Liver (tissue), 9 donors: Measurements from ENCODE around the gene C9orf57. TPM values are rescaled to one million over a fixed set of nuclear protein-coding genes. Genes with fewer than 3 reads are reported as not detected.
A peak's percentile ranks its signal among the peaks of the same experiment; 100 is the strongest.

Experiments
- DNase-seq: peaks from one replicate; pipeline ENCODE4 v3.0.0-alpha.2; 2017; ENCODE audit warnings: low spot score
- H3K27ac ChIP-seq, 2 donors: one replicate each; pipeline ENCODE4 v1.7.0; 2013; ENCODE audit warnings: inconsistent platforms in 2 of 2, low read length in 2 of 2, control low read depth in 1 of 2, low read depth in 1 of 2, mild to moderate bottlenecking in 1 of 2
- H3K27me3 ChIP-seq, 4 donors: one replicate each; pipeline versions ENCODE4 v1.6.1 to v1.7.0; 2013; ENCODE audit warnings: low read length in 3 of 4, inconsistent platforms in 1 of 4, mild to moderate bottlenecking in 1 of 4, moderate library complexity in 1 of 4; ENCODE audit not compliant: control insufficient read depth in 4 of 4, insufficient read depth in 4 of 4
- H3K36me3 ChIP-seq, 4 donors: one replicate each; pipeline versions ENCODE4 v1.6.1 to v1.7.0; 2013; ENCODE audit warnings: low read length in 3 of 4, mild to moderate bottlenecking in 3 of 4, low read depth in 1 of 4, moderate library complexity in 1 of 4; ENCODE audit not compliant: control insufficient read depth in 4 of 4, insufficient read depth in 3 of 4
- H3K4me1 ChIP-seq, 4 donors: one replicate each; pipeline versions ENCODE4 v1.6.1 to v1.7.0; 2013; ENCODE audit warnings: low read length in 3 of 4, mild to moderate bottlenecking in 3 of 4, moderate library complexity in 1 of 4; ENCODE audit not compliant: control insufficient read depth in 4 of 4, insufficient read depth in 4 of 4
- H3K4me3 ChIP-seq, 3 donors: one replicate each; pipeline versions ENCODE4 v1.6.1 to v1.7.0; 2013; ENCODE audit warnings: low read length in 3 of 3, control low read depth in 1 of 3, low read depth in 1 of 3, mild to moderate bottlenecking in 1 of 3
- H3K9ac ChIP-seq, 2 donors: one replicate each; pipeline ENCODE4 v1.7.0; 2013; ENCODE audit warnings: low read length in 2 of 2, mild to moderate bottlenecking in 2 of 2, moderate library complexity in 2 of 2, control low read depth in 1 of 2, low read depth in 1 of 2
- H3K9me3 ChIP-seq, 4 donors: one replicate each; pipeline versions ENCODE4 v1.6.1 to v1.7.0; 2013; ENCODE audit warnings: low read length in 3 of 4; ENCODE audit not compliant: control insufficient read depth in 4 of 4
- ATF3 ChIP-seq: IDR thresholded peaks from 2 replicates; pipeline ENCODE4 v1.6.1; 2016; ENCODE audit warnings: antibody characterized with exemption
- CTCF ChIP-seq: fragments of 150-350 bp; IDR thresholded peaks from 2 replicates; pipeline ENCODE4 v1.5.1; 2017; ENCODE audit warnings: improper control_type of control experiment, low read depth, low read length; ENCODE audit not compliant: missing input control
- EGR1 ChIP-seq, 2 donors: IDR thresholded peaks; 2 replicates each; pipeline ENCODE4 v1.6.1; 2016 to 2018; ENCODE audit warnings: antibody characterized with exemption in 2 of 2, low read depth in 2 of 2
- FOXA1 ChIP-seq: IDR thresholded peaks from 2 replicates; pipeline ENCODE4 v1.6.1; 2016; ENCODE audit warnings: antibody characterized with exemption
- FOXA2 ChIP-seq: IDR thresholded peaks from 2 replicates; pipeline ENCODE4 v1.6.1; 2016; ENCODE audit warnings: antibody characterized with exemption
- GABPA ChIP-seq, 2 donors: IDR thresholded peaks in 1 of 2; conservative IDR thresholded peaks in 1 of 2; 2 replicates each; pipeline ENCODE4 v1.6.1; 2016; ENCODE audit warnings: antibody characterized with exemption in 2 of 2, mild to moderate bottlenecking in 1 of 2, moderate library complexity in 1 of 2
- HNF4A ChIP-seq, 2 donors: conservative IDR thresholded peaks; 2 replicates each; pipeline ENCODE4 v1.6.1; 2016; ENCODE audit warnings: antibody characterized with exemption in 2 of 2, mild to moderate bottlenecking in 2 of 2
- HNF4G ChIP-seq: IDR thresholded peaks from 2 replicates; pipeline ENCODE4 v1.6.1; 2016; ENCODE audit warnings: antibody characterized with exemption
- JUND ChIP-seq, 2 donors: IDR thresholded peaks; 2 replicates each; pipeline ENCODE4 v1.6.1; 2016; ENCODE audit warnings: antibody characterized with exemption in 2 of 2
- MAX ChIP-seq: IDR thresholded peaks from 2 replicates; pipeline ENCODE4 v1.6.1; 2016; ENCODE audit warnings: antibody characterized with exemption
- NR2F2 ChIP-seq: IDR thresholded peaks from 2 replicates; pipeline ENCODE4 v1.6.1; 2016; ENCODE audit warnings: antibody characterized with exemption
- RAD21 ChIP-seq, 2 donors: IDR thresholded peaks; 2 replicates each; pipeline ENCODE4 v1.6.1; 2016; ENCODE audit warnings: antibody characterized with exemption in 2 of 2, mild to moderate bottlenecking in 2 of 2
- RXRA ChIP-seq, 2 donors: IDR thresholded peaks; 2 replicates each; pipeline ENCODE4 v1.6.1; 2017 to 2018; ENCODE audit warnings: antibody characterized with exemption in 2 of 2, mild to moderate bottlenecking in 1 of 2
- SP1 ChIP-seq: IDR thresholded peaks from 2 replicates; pipeline ENCODE4 v1.6.1; 2018; ENCODE audit warnings: antibody characterized with exemption, mild to moderate bottlenecking
- TAF1 ChIP-seq: conservative IDR thresholded peaks from 2 replicates; pipeline ENCODE4 v1.6.1; 2016; ENCODE audit warnings: antibody characterized with exemption, mild to moderate bottlenecking
- YY1 ChIP-seq: IDR thresholded peaks from 2 replicates; pipeline ENCODE4 v1.6.1; 2016; ENCODE audit warnings: antibody characterized with exemption, mild to moderate bottlenecking
- WGBS: extraction: QIAGEN DNeasy Blood & Tissue Kit; methylation state at CpG from one replicate; pipeline ENCODE4 v1.1.7; 2013; 5-methylcytosine and 5-hydroxymethylcytosine counted together
- polyA plus RNA-seq, 2 donors: library from polyadenylated mRNA; stranded (reverse) in 1 of 2; unstranded in 1 of 2; fragments of 200-250 nt in 1 of 2; fragments of >200 nt in 1 of 2; fragmentation: Nextera tagmentation in 1 of 2; extraction: Ambion mirVana in 1 of 2; gene quantifications; one replicate each; pipeline versions ENCODE4 v1.2.1 to v1.2.3, GENCODE V29; 2013 to 2015
- total RNA-seq, 2 donors: library from RNA; depleted of rRNA; stranded (reverse); fragments of >200 nt; gene quantifications; one replicate each; pipeline ENCODE4 v1.2.3, GENCODE V29; 2014
- TF ChIP-seq, protein P1 (sequence below): IDR thresholded peaks from 2 replicates; pipeline ENCODE4 v1.6.1; 2016; ENCODE audit warnings: antibody characterized with exemption, mild to moderate bottlenecking
- TF ChIP-seq, protein P2 (sequence below): IDR thresholded peaks from 2 replicates; pipeline ENCODE4 v1.6.1; 2016; ENCODE audit warnings: antibody characterized with exemption
- donor health status: healthy.
- donor health status: healthy.
- donor health status: healthy.
- donor health status: healthy.
- donor health status: healthy.

C9orf57 gene
- total and polyA plus RNA-seq, 4 donors: not detected

GRCh38 chr9:72046630-72047456 is 13.6 kb downstream of the C9orf57 start:
- TF ChIP-seq SP1 (no peak), HNF4A (conservative IDR thresholded peaks at IDR 0.05) (peak in 1 of 2 donors; percentile 27)
- DNase-seq: no peak

GRCh38 chr9:72044095-72044494 is 16.3 kb downstream of the C9orf57 start:
- DNase-seq: no peak
- no peak for TF ChIP-seq NR2F2
- no peak for TF ChIP-seq FOXA1
- TF ChIP-seq TAF1: peak; percentile 34
- peak; percentile 85 to 87 for TF ChIP-seq HNF4A (conservative IDR thresholded peaks at IDR 0.05)
- no peak for TF ChIP-seq ATF3
- TF ChIP-seq, protein P1, sequence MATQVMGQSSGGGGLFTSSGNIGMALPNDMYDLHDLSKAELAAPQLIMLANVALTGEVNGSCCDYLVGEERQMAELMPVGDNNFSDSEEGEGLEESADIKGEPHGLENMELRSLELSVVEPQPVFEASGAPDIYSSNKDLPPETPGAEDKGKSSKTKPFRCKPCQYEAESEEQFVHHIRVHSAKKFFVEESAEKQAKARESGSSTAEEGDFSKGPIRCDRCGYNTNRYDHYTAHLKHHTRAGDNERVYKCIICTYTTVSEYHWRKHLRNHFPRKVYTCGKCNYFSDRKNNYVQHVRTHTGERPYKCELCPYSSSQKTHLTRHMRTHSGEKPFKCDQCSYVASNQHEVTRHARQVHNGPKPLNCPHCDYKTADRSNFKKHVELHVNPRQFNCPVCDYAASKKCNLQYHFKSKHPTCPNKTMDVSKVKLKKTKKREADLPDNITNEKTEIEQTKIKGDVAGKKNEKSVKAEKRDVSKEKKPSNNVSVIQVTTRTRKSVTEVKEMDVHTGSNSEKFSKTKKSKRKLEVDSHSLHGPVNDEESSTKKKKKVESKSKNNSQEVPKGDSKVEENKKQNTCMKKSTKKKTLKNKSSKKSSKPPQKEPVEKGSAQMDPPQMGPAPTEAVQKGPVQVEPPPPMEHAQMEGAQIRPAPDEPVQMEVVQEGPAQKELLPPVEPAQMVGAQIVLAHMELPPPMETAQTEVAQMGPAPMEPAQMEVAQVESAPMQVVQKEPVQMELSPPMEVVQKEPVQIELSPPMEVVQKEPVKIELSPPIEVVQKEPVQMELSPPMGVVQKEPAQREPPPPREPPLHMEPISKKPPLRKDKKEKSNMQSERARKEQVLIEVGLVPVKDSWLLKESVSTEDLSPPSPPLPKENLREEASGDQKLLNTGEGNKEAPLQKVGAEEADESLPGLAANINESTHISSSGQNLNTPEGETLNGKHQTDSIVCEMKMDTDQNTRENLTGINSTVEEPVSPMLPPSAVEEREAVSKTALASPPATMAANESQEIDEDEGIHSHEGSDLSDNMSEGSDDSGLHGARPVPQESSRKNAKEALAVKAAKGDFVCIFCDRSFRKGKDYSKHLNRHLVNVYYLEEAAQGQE: no peak
- TF ChIP-seq, protein P2, sequence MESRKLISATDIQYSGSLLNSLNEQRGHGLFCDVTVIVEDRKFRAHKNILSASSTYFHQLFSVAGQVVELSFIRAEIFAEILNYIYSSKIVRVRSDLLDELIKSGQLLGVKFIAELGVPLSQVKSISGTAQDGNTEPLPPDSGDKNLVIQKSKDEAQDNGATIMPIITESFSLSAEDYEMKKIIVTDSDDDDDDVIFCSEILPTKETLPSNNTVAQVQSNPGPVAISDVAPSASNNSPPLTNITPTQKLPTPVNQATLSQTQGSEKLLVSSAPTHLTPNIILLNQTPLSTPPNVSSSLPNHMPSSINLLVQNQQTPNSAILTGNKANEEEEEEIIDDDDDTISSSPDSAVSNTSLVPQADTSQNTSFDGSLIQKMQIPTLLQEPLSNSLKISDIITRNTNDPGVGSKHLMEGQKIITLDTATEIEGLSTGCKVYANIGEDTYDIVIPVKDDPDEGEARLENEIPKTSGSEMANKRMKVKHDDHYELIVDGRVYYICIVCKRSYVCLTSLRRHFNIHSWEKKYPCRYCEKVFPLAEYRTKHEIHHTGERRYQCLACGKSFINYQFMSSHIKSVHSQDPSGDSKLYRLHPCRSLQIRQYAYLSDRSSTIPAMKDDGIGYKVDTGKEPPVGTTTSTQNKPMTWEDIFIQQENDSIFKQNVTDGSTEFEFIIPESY: no peak
- peak; percentile 21 for TF ChIP-seq MAX
- TF ChIP-seq CTCF: no peak
- peak; percentile 31 for TF ChIP-seq FOXA2
- TF ChIP-seq RAD21 (IDR thresholded peaks at IDR 0.05): peak; percentile 35 to 47
- TF ChIP-seq SP1: peak; percentile 75
- no peak for TF ChIP-seq YY1
- no peak for TF ChIP-seq GABPA (IDR thresholded peaks at IDR 0.05 in 1 of 2, conservative IDR thresholded peaks at IDR 0.05 in 1 of 2)
- peak; percentile 72 for TF ChIP-seq HNF4G
- no peak for TF ChIP-seq EGR1 (IDR thresholded peaks at IDR 0.05; ENCODE audit: low read depth in 2 of 2)
- no peak for TF ChIP-seq JUND (IDR thresholded peaks at IDR 0.05)
- TF ChIP-seq RXRA (IDR thresholded peaks at IDR 0.05): peak; percentile 35 to 48
- H3K27me3 ChIP-seq: no peaks in the 10 kb centered on the region
- H3K4me1 ChIP-seq: peaks cover 0 to 30% (median 25%) of the 10 kb centered on the region in 4 donors
- H3K9ac ChIP-seq: peak overlapping the region in 1 of 2 donors; percentile 62
- no peak overlapping the region for H3K4me3 ChIP-seq
- 43% methylated on average over 4 of the region's 4 CpGs for WGBS
- H3K9me3 ChIP-seq: no peaks in the 10 kb centered on the region
- H3K27ac ChIP-seq: peak overlapping the region; percentile 90 to 98
- H3K36me3 ChIP-seq: no peaks in the 10 kb centered on the region

More at GRCh38 chr9:72046630-72047456, 13.6 kb downstream of the C9orf57 start:
- H3K9ac ChIP-seq: no peak overlapping the region
- no peaks in the 10 kb centered on the region for H3K36me3 ChIP-seq
- no peak overlapping the region for H3K4me3 ChIP-seq
- 91% methylated on average over 8 of the region's 8 CpGs for WGBS
- peaks cover 0 to 23% (median 20%) of the 10 kb centered on the region in 4 donors for H3K4me1 ChIP-seq
- no peaks in the 10 kb centered on the region for H3K9me3 ChIP-seq
- H3K27me3 ChIP-seq: no peaks in the 10 kb centered on the region
- H3K27ac ChIP-seq: no peak overlapping the region
